ENCODE measurements around the gene SDHD. TPM values are rescaled to one million over a fixed set of nuclear protein-coding genes. Genes with fewer than 3 reads are reported as not detected.

The SDHD gene
- total RNA-seq, 1 experiment from 2014 or later: 99.5 TPM

GRCh38 chr11:112134473-112134872 is 47.8 kb downstream of the SDHD start:
- H4K20me1 ChIP-seq (ENCODE audit: insufficient read depth): no peaks in the 10 kb centered on the region

GRCh38 chr11:112143597-112143996 is 56.9 kb downstream of the SDHD start:
- H3K9me3 ChIP-seq (ENCODE audit: insufficient read depth, low read depth): no peaks in the 10 kb centered on the region
- POLR2A ChIA-PET (ENCODE audit: unreplicated experiment): no interaction called here
- CTCF ChIA-PET: no interaction called here

More at GRCh38 chr11:112134473-112134872, 47.8 kb downstream of the SDHD start:
- no peak for TF ChIP-seq EZH2 (IDR thresholded peaks at IDR 0.05; ENCODE audit: low read depth)
- TF ChIP-seq CTCF (conservative IDR thresholded peaks at IDR 0.05): no peak
- DNase-seq: no peak
- BruUV-seq (replicated peaks): no TSS peak
- no peak overlapping the region for H3K27ac ChIP-seq
- H3K9me3 ChIP-seq (ENCODE audit: insufficient read depth, low read depth): no peaks in the 10 kb centered on the region
- H3K79me2 ChIP-seq (ENCODE audit: low read depth): no peaks in the 10 kb centered on the region
- no peaks in the 10 kb centered on the region for H3K9me2 ChIP-seq (ENCODE audit: insufficient read depth)
- peaks cover 11% of the 10 kb centered on the region; the same call in 1 of the 2 replicates for H3F3A ChIP-seq (ENCODE audit: insufficient read depth, low read depth)
- no peaks in the 10 kb centered on the region for H3K36me3 ChIP-seq (ENCODE audit: low read depth)
- POLR2A ChIA-PET (ENCODE audit: unreplicated experiment): no interaction called here
- H2AFZ ChIP-seq: no peak overlapping the region
- no peak overlapping the region for H3K4me2 ChIP-seq
- CTCF ChIA-PET: no interaction called here
- H3K4me1 ChIP-seq (replicated peaks; ENCODE audit: insufficient read depth): peaks cover 12% of the 10 kb centered on the region
- intact Hi-C loops (cut with micrococcal nuclease; ENCODE audit: unreplicated experiment): no loop called here
- no peaks in the 10 kb centered on the region for H3K27me3 ChIP-seq (ENCODE audit: insufficient read depth, low read depth)
- H3K4me3 ChIP-seq: no peak overlapping the region

More at GRCh38 chr11:112143597-112143996, 56.9 kb downstream of the SDHD start:
- peaks cover 15% of the 10 kb centered on the region for H3K36me3 ChIP-seq (ENCODE audit: low read depth)
- H3K9me2 ChIP-seq (ENCODE audit: insufficient read depth): 0 out of 2 replicates have a peak, but pooled peaks cover 3% of the 10 kb centered on the region
- no peaks in the 10 kb centered on the region for H3K4me1 ChIP-seq (replicated peaks; ENCODE audit: insufficient read depth)
- peaks cover 12% of the 10 kb centered on the region for H3F3A ChIP-seq (ENCODE audit: insufficient read depth, low read depth)
- H3K27ac ChIP-seq: no peak overlapping the region
- no peaks in the 10 kb centered on the region for H3K79me2 ChIP-seq (ENCODE audit: low read depth)
- DNase-seq: no peak
- H4K20me1 ChIP-seq (ENCODE audit: insufficient read depth): no peaks in the 10 kb centered on the region
- no peak overlapping the region for H2AFZ ChIP-seq
- TF ChIP-seq EZH2 (IDR thresholded peaks at IDR 0.05; ENCODE audit: low read depth): no peak
- TF ChIP-seq CTCF (conservative IDR thresholded peaks at IDR 0.05): no peak
- H3K4me2 ChIP-seq: no peak overlapping the region
- BruUV-seq (replicated peaks): no TSS peak
- no peaks in the 10 kb centered on the region for H3K27me3 ChIP-seq (ENCODE audit: insufficient read depth, low read depth)
- no peak overlapping the region for H3K4me3 ChIP-seq
- intact Hi-C loops (cut with micrococcal nuclease; ENCODE audit: unreplicated experiment): no loop called here

Other genes with a start within 250 kb of the SDHD start
- gene ALG9, start 215.3 kb upstream of the SDHD start, total RNA-seq (2021): 19.1 and 27.8 TPM in 2 replicates
- gene FDXACB1, start 207.7 kb upstream of the SDHD start, total RNA-seq (2021): 2.1 and 2.2 TPM in 2 replicates
- 27.4 and 46.8 TPM in 2 replicates for gene CFAP68, start 207.3 kb upstream of the SDHD start, total RNA-seq (2021)
- gene CRYAB, start 175.1 kb upstream of the SDHD start, total RNA-seq (2021): not detected in 2 replicates
- gene HSPB2, start 174.1 kb upstream of the SDHD start, total RNA-seq (2021): 0.28 and 0.80 TPM in 2 replicates
- 2.9 and 6.4 TPM in 2 replicates for gene C11orf52, start 168.0 kb upstream of the SDHD start, total RNA-seq (2021)
- gene DIXDC1, start 149.5 kb upstream of the SDHD start, total RNA-seq (2021): 4.4 and 4.9 TPM in 2 replicates
- gene DLAT, start 61.5 kb upstream of the SDHD start, total RNA-seq (2021): 27.8 and 44.9 TPM in 2 replicates
- 2.0 and 4.8 TPM in 2 replicates for gene PIH1D2, start 12.9 kb upstream of the SDHD start, total RNA-seq (2021)
- 16.5 and 17.6 TPM in 2 replicates for gene NKAPD1, start 12.6 kb upstream of the SDHD start, total RNA-seq (2021)
- gene TIMM8B, start 117 bp upstream of the SDHD start, total RNA-seq (2021): 42.4 and 44.3 TPM in 2 replicates
- gene IL18, start 77.2 kb downstream of the SDHD start, total RNA-seq (2021): 42.8 and 59.1 TPM in 2 replicates
- gene TEX12, start 80.5 kb downstream of the SDHD start, total RNA-seq (2021): not detected in 2 replicates
- 3.0 and 3.3 TPM in 2 replicates for gene BCO2, start 88.6 kb downstream of the SDHD start, total RNA-seq (2021)
- 37.6 and 43.0 TPM in 2 replicates for gene PTS, start 139.6 kb downstream of the SDHD start, total RNA-seq (2021)
- not detected in 2 replicates for gene PLET1, start 174.0 kb downstream of the SDHD start, total RNA-seq (2021)

Data from PC-9 (cell line).